ENCODE results near the gene SEPTIN12.

DNA sequence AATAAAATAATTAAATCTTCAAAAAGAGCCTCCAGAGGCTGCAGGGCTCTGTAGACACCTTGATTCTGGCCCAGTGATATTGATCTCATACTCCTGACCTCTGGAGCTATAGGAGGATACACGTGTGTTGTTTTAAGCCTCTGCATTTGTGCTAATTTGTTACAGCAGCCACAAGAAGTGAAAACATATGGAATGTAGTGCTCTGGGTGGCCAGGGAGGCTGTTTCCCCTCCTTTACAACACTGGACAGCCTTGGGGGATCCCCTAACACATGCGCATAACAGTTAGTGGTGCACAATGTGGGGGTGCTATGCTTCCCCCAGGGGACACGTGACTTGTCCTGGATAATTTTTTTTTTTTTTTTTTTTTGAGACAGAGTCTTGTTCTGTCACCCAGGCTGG is 16.5 kb downstream of the SEPTIN12 start:
- TF ChIP-seq, protein P1, sequence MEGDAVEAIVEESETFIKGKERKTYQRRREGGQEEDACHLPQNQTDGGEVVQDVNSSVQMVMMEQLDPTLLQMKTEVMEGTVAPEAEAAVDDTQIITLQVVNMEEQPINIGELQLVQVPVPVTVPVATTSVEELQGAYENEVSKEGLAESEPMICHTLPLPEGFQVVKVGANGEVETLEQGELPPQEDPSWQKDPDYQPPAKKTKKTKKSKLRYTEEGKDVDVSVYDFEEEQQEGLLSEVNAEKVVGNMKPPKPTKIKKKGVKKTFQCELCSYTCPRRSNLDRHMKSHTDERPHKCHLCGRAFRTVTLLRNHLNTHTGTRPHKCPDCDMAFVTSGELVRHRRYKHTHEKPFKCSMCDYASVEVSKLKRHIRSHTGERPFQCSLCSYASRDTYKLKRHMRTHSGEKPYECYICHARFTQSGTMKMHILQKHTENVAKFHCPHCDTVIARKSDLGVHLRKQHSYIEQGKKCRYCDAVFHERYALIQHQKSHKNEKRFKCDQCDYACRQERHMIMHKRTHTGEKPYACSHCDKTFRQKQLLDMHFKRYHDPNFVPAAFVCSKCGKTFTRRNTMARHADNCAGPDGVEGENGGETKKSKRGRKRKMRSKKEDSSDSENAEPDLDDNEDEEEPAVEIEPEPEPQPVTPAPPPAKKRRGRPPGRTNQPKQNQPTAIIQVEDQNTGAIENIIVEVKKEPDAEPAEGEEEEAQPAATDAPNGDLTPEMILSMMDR (IDR thresholded peaks at IDR 0.05) = no peak
- no peak for TF ChIP-seq POLR2A (IDR thresholded peaks at IDR 0.05)

Measured in testis (tissue), 2 donors.